PFSK-1 (cell line): Measurements from ENCODE around the gene USP46.

ENCODE experiments used
- TAF1 ChIP-seq: IDR thresholded peaks from 2 replicates; pipeline ENCODE4 v1.6.1; 2012; ENCODE audit warnings: low read length, control low read depth, borderline replicate concordance; ENCODE audit not compliant: insufficient read depth
- TF ChIP-seq, protein P1 (sequence below), 2 experiments: IDR thresholded peaks; 2 replicates each; pipeline versions ENCODE4 v1.6.1 to v1.8.0; 2011 to 2012; ENCODE audit warnings: low read depth in 2 of 2, low read length in 2 of 2, control low read depth in 1 of 2, inconsistent platforms in 1 of 2, mild to moderate bottlenecking in 1 of 2, moderate library complexity in 1 of 2; ENCODE audit not compliant: insufficient read depth in 1 of 2

DNA sequence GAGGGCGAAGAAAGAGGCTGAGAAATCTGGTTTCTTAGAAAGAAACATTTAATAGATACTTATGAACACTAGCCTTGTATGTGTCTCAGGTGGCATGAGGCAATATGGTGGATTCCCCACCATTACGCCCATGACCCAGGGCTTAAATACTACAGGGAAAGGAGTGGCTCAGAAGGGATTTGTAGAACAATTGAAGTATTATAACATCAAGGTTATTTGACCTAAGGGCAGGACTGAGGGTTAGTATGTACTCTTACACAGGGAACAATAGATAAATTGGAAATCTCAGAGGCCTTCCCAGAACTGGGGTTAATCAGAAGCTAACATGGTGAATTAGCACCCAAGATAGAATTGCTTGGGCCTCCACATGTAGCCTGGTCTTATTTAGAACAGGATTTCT, 11.0 kb upstream of the USP46 start:
- TF ChIP-seq, protein P1, sequence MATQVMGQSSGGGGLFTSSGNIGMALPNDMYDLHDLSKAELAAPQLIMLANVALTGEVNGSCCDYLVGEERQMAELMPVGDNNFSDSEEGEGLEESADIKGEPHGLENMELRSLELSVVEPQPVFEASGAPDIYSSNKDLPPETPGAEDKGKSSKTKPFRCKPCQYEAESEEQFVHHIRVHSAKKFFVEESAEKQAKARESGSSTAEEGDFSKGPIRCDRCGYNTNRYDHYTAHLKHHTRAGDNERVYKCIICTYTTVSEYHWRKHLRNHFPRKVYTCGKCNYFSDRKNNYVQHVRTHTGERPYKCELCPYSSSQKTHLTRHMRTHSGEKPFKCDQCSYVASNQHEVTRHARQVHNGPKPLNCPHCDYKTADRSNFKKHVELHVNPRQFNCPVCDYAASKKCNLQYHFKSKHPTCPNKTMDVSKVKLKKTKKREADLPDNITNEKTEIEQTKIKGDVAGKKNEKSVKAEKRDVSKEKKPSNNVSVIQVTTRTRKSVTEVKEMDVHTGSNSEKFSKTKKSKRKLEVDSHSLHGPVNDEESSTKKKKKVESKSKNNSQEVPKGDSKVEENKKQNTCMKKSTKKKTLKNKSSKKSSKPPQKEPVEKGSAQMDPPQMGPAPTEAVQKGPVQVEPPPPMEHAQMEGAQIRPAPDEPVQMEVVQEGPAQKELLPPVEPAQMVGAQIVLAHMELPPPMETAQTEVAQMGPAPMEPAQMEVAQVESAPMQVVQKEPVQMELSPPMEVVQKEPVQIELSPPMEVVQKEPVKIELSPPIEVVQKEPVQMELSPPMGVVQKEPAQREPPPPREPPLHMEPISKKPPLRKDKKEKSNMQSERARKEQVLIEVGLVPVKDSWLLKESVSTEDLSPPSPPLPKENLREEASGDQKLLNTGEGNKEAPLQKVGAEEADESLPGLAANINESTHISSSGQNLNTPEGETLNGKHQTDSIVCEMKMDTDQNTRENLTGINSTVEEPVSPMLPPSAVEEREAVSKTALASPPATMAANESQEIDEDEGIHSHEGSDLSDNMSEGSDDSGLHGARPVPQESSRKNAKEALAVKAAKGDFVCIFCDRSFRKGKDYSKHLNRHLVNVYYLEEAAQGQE (IDR thresholded peaks at IDR 0.05; ENCODE audit: insufficient read depth in 1 of 2, low read depth in 2 of 2, low read length in 2 of 2) = no peak
- TF ChIP-seq TAF1 = no peak
